ENCODE data around the gene IGF2R.

- TF ChIP-seq CTCF (IDR thresholded peaks at IDR 0.05) (no peak), POLR2A (IDR thresholded peaks at IDR 0.05) (no peak), POLR2AphosphoS5 (IDR thresholded peaks at IDR 0.05) (no peak)
These were observed 136.1 kb downstream of the IGF2R start for GRCh38 chr6:160104821-160105517.

All from breast epithelium (tissue), 3 donors.